GM10266 (cell line): ENCODE data around the gene PLCB1.

Experiments
- DNase-seq: peaks from one replicate; pipeline ENCODE4 v3.0.0; 2012; ENCODE audit errors: extremely low spot score
- TF ChIP-seq, protein P1 (sequence below): IDR thresholded peaks from 2 replicates; pipeline ENCODE4 v1.5.1; 2012; ENCODE audit warnings: mild to moderate bottlenecking, low read depth; ENCODE audit not compliant: control insufficient read depth, insufficient read depth; ENCODE audit errors: missing control alignments

PLCB1 gene

DNA sequence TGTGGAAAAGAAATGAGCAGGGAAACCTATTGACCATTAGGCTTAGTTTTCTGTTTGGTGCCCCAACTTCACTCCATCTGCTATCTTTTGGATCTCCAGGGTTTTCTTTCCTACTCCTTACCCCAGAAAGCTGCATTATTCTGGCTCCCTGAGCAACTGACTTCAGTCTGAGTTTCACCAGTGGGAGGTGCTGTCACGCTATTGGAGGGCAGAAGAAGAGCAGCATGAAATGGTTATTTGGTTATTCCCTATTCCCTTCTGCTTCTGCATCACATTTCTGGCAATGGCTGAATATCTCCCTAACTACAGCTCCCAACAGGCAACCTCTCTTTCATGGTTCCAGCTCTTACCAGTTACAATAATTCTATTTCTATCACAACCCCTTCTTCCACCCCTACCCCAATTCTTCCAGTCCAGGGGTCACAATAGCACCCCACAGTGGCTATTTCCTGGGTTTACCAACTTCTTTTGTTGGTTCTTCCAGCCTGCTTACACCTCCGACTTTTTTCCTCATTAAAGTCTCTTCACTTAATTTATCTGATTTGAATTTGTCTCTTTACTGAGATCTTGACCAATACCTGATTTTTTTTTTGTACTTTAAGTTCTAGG, 311.5 kb downstream of the PLCB1 start:
- no peak for DNase-seq
- TF ChIP-seq, protein P1, sequence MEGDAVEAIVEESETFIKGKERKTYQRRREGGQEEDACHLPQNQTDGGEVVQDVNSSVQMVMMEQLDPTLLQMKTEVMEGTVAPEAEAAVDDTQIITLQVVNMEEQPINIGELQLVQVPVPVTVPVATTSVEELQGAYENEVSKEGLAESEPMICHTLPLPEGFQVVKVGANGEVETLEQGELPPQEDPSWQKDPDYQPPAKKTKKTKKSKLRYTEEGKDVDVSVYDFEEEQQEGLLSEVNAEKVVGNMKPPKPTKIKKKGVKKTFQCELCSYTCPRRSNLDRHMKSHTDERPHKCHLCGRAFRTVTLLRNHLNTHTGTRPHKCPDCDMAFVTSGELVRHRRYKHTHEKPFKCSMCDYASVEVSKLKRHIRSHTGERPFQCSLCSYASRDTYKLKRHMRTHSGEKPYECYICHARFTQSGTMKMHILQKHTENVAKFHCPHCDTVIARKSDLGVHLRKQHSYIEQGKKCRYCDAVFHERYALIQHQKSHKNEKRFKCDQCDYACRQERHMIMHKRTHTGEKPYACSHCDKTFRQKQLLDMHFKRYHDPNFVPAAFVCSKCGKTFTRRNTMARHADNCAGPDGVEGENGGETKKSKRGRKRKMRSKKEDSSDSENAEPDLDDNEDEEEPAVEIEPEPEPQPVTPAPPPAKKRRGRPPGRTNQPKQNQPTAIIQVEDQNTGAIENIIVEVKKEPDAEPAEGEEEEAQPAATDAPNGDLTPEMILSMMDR, result no peak

DNA sequence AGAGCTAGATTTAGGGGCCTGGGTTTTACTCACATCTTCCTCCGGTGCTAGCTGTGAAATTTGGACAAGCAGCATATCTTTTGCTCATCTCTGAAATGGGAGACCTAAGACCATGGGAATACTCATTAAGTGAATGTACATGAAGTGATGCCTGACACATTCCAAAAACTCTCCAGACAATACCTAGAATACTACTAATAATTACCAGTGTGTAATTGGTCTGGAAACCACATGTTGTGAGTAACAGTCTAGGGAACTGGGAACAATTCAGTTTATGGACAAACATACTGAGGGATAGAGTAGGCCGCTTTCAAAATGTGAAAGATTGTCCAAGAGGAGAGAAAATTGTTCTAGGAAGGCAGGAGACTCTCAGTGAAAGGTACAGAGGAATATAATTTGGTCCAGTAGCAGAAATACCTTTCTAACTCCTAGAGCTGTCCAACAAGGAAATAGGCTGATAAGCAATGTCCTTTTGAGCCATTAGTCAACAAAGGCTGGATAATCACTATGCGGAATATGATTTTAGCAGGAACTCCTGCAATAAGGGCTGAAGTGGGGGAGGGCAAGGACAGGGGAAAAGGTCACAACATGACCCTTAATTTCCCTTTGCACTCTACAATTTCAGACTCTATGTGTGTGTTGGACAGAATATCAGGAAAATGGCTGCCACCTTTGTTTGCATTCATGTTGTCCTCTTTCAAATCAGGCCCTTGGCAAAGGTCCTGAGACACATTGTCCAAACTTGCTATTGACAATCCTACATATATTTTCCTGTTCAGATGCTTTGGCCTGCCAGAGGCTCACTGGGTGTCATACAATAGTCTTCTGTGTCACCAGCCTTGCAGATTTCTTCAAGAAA, 315.4 kb downstream of the PLCB1 start:
- DNase-seq, result no peak
- TF ChIP-seq, protein P1, result no peak

DNA sequence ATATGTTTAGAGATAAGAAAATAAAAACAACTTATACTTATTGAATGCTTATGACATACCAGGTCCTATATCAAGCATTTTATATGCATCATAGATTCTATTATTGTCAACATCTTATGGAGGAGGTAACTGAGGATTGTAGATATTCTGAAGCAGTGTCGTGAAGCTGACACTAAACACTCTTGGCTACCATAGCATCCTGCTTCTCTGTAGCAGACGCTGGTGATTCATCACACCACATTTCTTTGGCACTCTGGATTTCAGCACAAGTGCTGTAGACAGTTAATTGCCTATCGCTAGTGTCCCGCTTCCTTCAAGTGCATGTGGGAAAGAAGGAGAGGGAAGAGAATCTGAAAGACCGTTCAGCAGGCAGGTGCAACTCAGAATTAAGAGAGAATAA, 317.1 kb downstream of the PLCB1 start:
- TF ChIP-seq, protein P1, result no peak
- DNase-seq, result no peak

DNA sequence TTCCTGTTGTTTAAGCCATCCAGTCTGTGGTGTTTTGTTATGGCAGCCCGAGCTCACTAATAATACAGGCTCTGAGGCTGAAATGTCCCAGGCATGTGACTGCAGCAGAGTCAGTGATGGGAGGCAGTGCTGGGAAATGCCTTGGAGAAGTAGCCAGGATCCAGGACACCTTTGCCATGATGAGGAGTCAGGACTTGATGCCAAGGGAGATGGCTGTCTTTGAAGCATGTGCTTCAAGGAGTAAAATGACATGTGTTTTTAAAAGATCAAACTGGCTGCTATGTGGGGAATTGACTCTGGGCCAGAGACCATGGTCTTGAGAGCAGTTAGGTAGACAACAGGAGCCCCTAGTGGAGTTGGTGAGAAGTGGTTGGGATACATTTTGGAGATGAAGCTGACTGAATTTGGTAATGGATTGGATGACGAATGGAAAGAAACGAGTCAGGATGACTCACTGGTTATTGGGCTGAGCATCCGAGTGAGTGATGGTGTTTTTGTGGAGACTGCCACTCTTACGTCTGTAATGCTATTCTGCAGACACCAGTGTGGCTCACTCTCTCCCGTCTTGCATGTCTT, 322.2 kb downstream of the PLCB1 start:
- peak; percentile 18 for DNase-seq
- TF ChIP-seq, protein P1, result peak; percentile 41

DNA sequence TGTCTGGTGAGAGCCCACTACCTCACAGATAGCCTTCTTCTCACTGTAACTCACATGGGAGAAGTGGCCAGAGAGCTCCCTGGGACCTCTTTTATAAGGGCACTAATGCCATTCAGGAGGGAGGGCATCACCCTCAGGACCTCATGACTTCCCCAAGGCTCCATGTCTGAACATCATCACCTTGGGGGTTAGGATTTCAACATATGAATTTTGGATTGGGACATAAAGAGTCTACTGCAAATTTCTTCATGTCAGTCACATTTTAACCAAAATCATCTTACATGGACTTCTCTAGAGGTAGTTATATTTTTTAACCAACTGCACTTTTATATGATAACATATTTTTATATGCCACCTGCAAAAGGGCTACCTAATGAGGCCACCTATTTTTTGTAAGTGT, 324.7 kb downstream of the PLCB1 start:
- DNase-seq, result no peak
- TF ChIP-seq, protein P1, result no peak

DNA sequence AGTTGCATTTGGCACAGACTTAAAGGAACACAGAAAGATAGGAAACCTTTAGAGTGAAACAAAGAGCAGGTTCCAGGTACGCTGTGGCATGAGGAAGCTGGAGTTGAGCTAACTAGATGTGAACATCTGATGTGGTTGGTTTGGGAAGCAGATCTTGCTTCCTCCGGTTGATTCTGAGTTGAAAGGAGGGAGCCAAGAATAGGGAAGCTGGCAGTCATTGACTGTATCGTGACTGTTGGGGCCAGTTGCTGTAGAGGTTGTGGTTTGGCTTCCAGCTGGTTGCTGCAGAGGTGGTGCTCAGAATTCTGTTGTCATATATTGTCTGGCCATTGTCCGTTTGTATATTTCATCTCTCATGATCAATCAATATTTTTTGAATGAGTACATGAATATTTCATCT, 325.9 kb downstream of the PLCB1 start:
- TF ChIP-seq, protein P1, result no peak
- DNase-seq, result no peak

DNA sequence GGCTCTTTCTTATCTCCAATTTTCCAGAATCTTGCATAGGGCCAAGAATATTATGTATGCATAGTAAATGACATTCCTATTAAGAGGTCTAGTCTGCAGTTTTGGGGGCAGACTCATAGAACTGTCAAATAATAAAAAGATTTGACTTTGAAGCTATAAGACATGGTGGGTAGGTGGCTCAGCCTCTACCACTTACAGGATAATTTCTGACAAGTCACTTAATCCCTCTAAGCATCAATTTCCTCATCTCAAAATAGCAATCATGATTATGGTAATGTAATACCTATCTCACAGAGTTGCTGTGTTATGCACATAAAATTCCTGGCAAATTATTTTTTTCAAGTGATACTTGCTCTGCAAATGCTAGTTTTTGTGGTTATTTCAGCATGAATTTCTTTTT, 329.1 kb downstream of the PLCB1 start:
- no peak for DNase-seq

More for the DNA sequence above, 329.1 kb downstream of the PLCB1 start:
- TF ChIP-seq, protein P1, result no peak
